ENCODE data around the gene CDH12. TPM values are rescaled to one million over a fixed set of nuclear protein-coding genes. Genes with fewer than 3 reads are reported as not detected.
"Not testable (repeated sequence)": the region's sequence is repeated elsewhere in the genome, so short reads cannot be mapped to it uniquely, and the experiment has no call there.

Gene CDH12
- total and polyA plus RNA-seq, 2 donors (not counting 3 experiments of a cell fraction or from before 2014, with no cell fraction given) = 0.03 TPM; not detected in 1

GRCh38 chr5:22887566-22887965 is 34.4 kb upstream of the CDH12 start:
- TF ChIP-seq JUN (IDR thresholded peaks at IDR 0.05; ENCODE audit: borderline replicate concordance, insufficient read depth, insufficient read length, low read depth) = no peak
- no peak for TF ChIP-seq MYC (IDR thresholded peaks at IDR 0.05; ENCODE audit: low read depth, low read length)
- Histone ChIP-seq H3K4me2 (ENCODE audit: insufficient read depth, low read length) (no peak overlapping the region), H3K9me3 (replicated peaks; ENCODE audit: control insufficient read depth, insufficient read depth, low read length) (no peaks in the 10 kb centered on the region), H3K4me3 (replicated peaks in 1 of 3; ENCODE audit: insufficient read depth in 1 of 3, low read depth in 1 of 3, low read length in 3 of 3) (no peak overlapping the region), H4K20me1 (replicated peaks; ENCODE audit: control insufficient read depth, extremely low read depth, insufficient read depth, low read length) (no peaks in the 10 kb centered on the region), H3K9me1 (replicated peaks; ENCODE audit: control insufficient read depth, extremely low read depth, insufficient read depth, low read length) (no peaks in the 10 kb centered on the region), H3K27me3 (ENCODE audit: control insufficient read depth in 2 of 2, insufficient read depth in 2 of 2, low read length in 2 of 2) (no peaks in the 10 kb centered on the region), H3K36me3 (ENCODE audit: control insufficient read depth in 2 of 2, extremely low read depth in 1 of 2, insufficient read depth in 2 of 2, low read length in 2 of 2) (no peaks in the 10 kb centered on the region), H3K9ac (replicated peaks; ENCODE audit: extremely low read depth, insufficient read depth, low read length) (no peak overlapping the region), H2AFZ (ENCODE audit: low read depth, low read length) (no peak overlapping the region), H3K79me2 (ENCODE audit: control insufficient read depth, insufficient read depth, low read length) (no peaks in the 10 kb centered on the region), H3K27ac (ENCODE audit: insufficient read depth, low read depth, low read length) (no peak overlapping the region), H3K4me1 (ENCODE audit: control insufficient read depth, extremely low read depth, insufficient read depth, low read length) (no peaks in the 10 kb centered on the region)
- CTCF ChIA-PET = no interaction called here
- FAIRE-seq (no peak), DNase-seq (ENCODE audit: low read depth, low spot score) (no peak)
- dilution Hi-C loops (cut with MboI; ENCODE audit: extremely low pct_ligation_motif_present, low sequenced_read_pairs) = no loop called here
- POLR2A ChIA-PET = no interaction called here
- intact Hi-C loops (cut with micrococcal nuclease) = no loop called here
- no TSS peak for BruUV-seq (replicated peaks)

DNA sequence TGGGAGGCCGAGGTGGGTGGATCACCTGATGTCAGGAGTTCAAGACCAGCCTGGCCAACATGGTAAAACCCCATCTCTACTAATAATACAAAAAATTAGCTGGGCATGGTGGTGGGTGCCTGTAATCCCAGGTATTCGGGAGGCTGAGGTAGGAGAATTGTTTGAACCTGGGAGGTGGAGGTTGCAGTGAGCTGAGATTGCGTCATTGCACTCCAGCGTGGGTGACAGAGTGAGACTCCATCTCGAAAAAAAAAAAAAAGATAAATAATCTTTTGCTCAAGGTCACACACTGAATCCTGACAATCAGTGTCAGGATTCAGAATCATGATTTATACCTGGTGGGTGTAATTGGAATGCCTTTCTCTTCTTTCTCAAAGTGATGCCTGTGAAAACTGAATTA is 5.8 kb upstream of the CDH12 start:
- POLR2A ChIA-PET; H3K4me1 ChIP-seq (ENCODE audit: control insufficient read depth, extremely low read depth, insufficient read depth, low read length): not testable (repeated sequence)

More for the DNA sequence above, 5.8 kb upstream of the CDH12 start:
- dilution Hi-C loops (cut with MboI; ENCODE audit: extremely low pct_ligation_motif_present, low sequenced_read_pairs); BruUV-seq (replicated peaks); CTCF ChIA-PET; DNase-seq (ENCODE audit: low read depth, low spot score); H3K4me3 ChIP-seq (replicated peaks in 1 of 3; ENCODE audit: insufficient read depth in 1 of 3, low read depth in 1 of 3, low read length in 3 of 3); H3K4me2 ChIP-seq (ENCODE audit: insufficient read depth, low read length); H3K27me3 ChIP-seq (ENCODE audit: control insufficient read depth in 2 of 2, insufficient read depth in 2 of 2, low read length in 2 of 2); H2AFZ ChIP-seq (ENCODE audit: low read depth, low read length); H3K36me3 ChIP-seq (ENCODE audit: control insufficient read depth in 2 of 2, extremely low read depth in 1 of 2, insufficient read depth in 2 of 2, low read length in 2 of 2); H4K20me1 ChIP-seq (replicated peaks; ENCODE audit: control insufficient read depth, extremely low read depth, insufficient read depth, low read length); FAIRE-seq; H3K9me3 ChIP-seq (replicated peaks; ENCODE audit: control insufficient read depth, insufficient read depth, low read length); H3K9me1 ChIP-seq (replicated peaks; ENCODE audit: control insufficient read depth, extremely low read depth, insufficient read depth, low read length); H3K27ac ChIP-seq (ENCODE audit: insufficient read depth, low read depth, low read length); H3K79me2 ChIP-seq (ENCODE audit: control insufficient read depth, insufficient read depth, low read length); intact Hi-C loops (cut with micrococcal nuclease); H3K9ac ChIP-seq (replicated peaks; ENCODE audit: extremely low read depth, insufficient read depth, low read length): not testable (repeated sequence)

Measured in endothelial cell of umbilical vein (primary cell).